D721Med (cell line): Measurements from ENCODE around the gene MPST.

Experiments
- DNase-seq: peaks from one replicate; pipeline ENCODE4 v3.0.0; 2011; ENCODE audit warnings: low spot score; ENCODE audit not compliant: insufficient read length
- FAIRE-seq: peaks from 2 replicates; lab custom pipeline; 2011; peaks lifted over from hg19 to GRCh38; lab: Jason Lieb, UNC
- CTCF ChIP-seq: IDR thresholded peaks from 2 replicates; pipeline ENCODE4 v1.5.1; 2012; ENCODE audit warnings: mild to moderate bottlenecking, control low read depth; ENCODE audit not compliant: insufficient read depth; ENCODE audit errors: missing control alignments

MPST gene

GRCh38 chr22:37018086-37018814 lies 1.3 kb upstream of the MPST start:
- no peak for TF ChIP-seq CTCF
- FAIRE-seq = no peak

GRCh38 chr22:37018815-37019308 lies 680 bp upstream of the MPST start:
- TF ChIP-seq CTCF = no peak
- no peak for FAIRE-seq
- DNase-seq = no peak

More at GRCh38 chr22:37018086-37018814, 1.3 kb upstream of the MPST start:
- DNase-seq = no peak

- TF ChIP-seq CTCF = no peak
- no peak for FAIRE-seq
- DNase-seq = no peak
Measured at GRCh38 chr22:37020192-37020479, 594 bp downstream of the MPST start.

GRCh38 chr22:37021041-37021440 lies 1.5 kb downstream of the MPST start:
- no peak for TF ChIP-seq CTCF
- FAIRE-seq = no peak

GRCh38 chr22:37021710-37022482 lies 2.4 kb downstream of the MPST start:
- peak; percentile 62 for TF ChIP-seq CTCF
- FAIRE-seq = no peak
- no peak for DNase-seq

More at GRCh38 chr22:37021041-37021440, 1.5 kb downstream of the MPST start:
- DNase-seq = no peak

GRCh38 chr22:37022483-37023337 lies 3.2 kb downstream of the MPST start:
- DNase-seq = no peak
- no peak for FAIRE-seq

More at GRCh38 chr22:37022483-37023337, 3.2 kb downstream of the MPST start:
- TF ChIP-seq CTCF = no peak
